NT2/D1 (cell line): ENCODE results near the gene MTG2.

Experiments used
- SUZ12 ChIP-seq: IDR thresholded peaks from 2 replicates; pipeline ENCODE4 v1.6.1; 2011; ENCODE audit not compliant: insufficient read length, insufficient read depth; ENCODE audit errors: extremely low read depth
- YY1 ChIP-seq: IDR thresholded peaks from 2 replicates; pipeline ENCODE4 v1.6.1; 2011; ENCODE audit not compliant: insufficient read length, insufficient read depth

DNA sequence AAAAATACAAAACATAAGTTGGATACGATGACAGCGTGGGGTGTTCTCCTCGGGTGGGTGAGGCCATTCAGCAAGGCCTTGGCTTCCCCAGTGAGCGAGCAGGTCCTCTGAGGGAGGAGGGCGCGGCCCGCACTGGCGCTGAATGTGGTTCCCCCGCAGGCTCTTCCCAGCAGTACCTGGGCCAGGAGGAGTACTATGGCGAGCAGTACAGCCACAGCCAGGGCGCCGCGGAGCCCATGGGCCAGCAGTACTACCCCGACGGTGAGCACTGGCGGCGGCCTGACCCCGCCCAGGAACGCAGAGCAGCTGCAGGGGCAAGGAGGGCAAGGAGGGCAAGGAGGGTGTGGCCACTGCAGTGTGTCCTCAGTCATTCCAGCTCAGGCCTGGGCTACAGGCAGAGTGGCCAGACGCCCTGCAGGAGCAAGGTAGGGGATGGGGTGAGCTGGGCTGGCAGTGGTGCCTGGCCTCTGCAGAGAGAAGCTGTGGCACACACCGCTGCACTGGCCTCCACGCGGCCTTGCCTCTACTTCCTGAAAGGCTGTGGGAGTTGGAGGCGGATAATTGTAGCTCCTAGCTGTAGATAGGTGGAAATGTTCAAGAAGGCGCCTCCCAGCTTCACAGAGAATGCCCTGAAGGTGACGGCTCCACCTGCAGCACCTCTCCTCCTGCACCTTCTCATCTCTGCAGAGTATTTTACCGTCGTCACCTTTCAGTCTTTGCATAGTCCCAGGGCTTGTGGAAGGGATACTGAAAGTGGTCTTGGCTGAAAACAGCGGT lies 18.7 kb upstream of the MTG2 start:
- TF ChIP-seq YY1 (no peak), SUZ12 (no peak)
